Pancreas (tissue), 10 donors: Measurements from ENCODE around the gene RASIP1. TPM values are rescaled to one million over a fixed set of nuclear protein-coding genes. Genes with fewer than 3 reads are reported as not detected.
A peak's percentile ranks its signal among the peaks of the same experiment; 100 is the strongest.
"Not testable (repeated sequence)": the region's sequence is repeated elsewhere in the genome, so short reads cannot be mapped to it uniquely, and the experiment has no call there.

Experiments
- ATAC-seq, 4 donors: fragments of 200-7000 bp; cut with Tn5 transposase; one replicate each; pipeline versions ENCODE4 v1.8.0 to v1.9.1; 2020; ENCODE audit warnings: mild to moderate bottlenecking in 4 of 4, moderate library complexity in 4 of 4
- DNase-seq, 6 donors: peaks; one replicate each; pipeline ENCODE4 v3.0.0-alpha.2; 2020
- FAIRE-seq: peaks from 2 replicates; lab custom pipeline; 2012; peaks lifted over from hg19 to GRCh38; lab: Jason Lieb, UNC
- H3K27ac ChIP-seq, 4 donors: fragments of 200-600 bp; sonication (generic); 1 replicate in 3 of 4; 2 replicates in 1 of 4; pipeline versions ENCODE4 v1.5.0 to v1.8.0; 2020
- H3K27me3 ChIP-seq, 4 donors: fragments of 200-600 bp; one replicate each; pipeline ENCODE4 v1.8.0; 2021
- H3K36me3 ChIP-seq, 3 donors: fragments of 200-600 bp; sonication (generic) in 1 of 3; one replicate each; pipeline versions ENCODE4 v1.5.0 to v1.8.0; 2020 to 2021
- H3K4me1 ChIP-seq, 3 donors: fragments of 200-600 bp; one replicate each; pipeline ENCODE4 v1.8.0; 2021
- H3K4me3 ChIP-seq, 4 donors: fragments of 200-600 bp; sonication (generic) in 2 of 4; one replicate each; pipeline versions ENCODE4 v1.5.0 to v1.8.0; 2020 to 2021
- H3K9me3 ChIP-seq, 4 donors: fragments of 200-600 bp; one replicate each; pipeline ENCODE4 v1.8.0; 2021
- CTCF ChIP-seq, 4 donors: fragments of 200-600 bp; sonication (generic) in 3 of 4; IDR thresholded peaks; one replicate each; pipeline versions ENCODE4 v1.5.0 to v1.8.0; 2021; ENCODE audit warnings: antibody characterized with exemption in 4 of 4
- WGBS, 2 donors: extraction: QIAGEN DNeasy Blood & Tissue Kit; methylation state at CpG; one replicate each; pipeline ENCODE4 v1.1.7; 2013; 5-methylcytosine and 5-hydroxymethylcytosine counted together
- intact Hi-C, 3 donors: fragments of 100-400 bp; cut with DNase I; formaldehyde crosslinking; loops; one replicate each; pipeline versions ENCODE4 v1.11.1 to v1.14.2; 2022
- polyA plus RNA-seq, 2 donors: library from polyadenylated mRNA; stranded (reverse); fragments of 200-250 nt; gene quantifications; one replicate each; pipeline ENCODE4 v1.2.3, GENCODE V29; 2013
- total RNA-seq, 6 donors: library from RNA; stranded (reverse); fragmentation: NEBNext Ultra II Directional in 4 of 6; extraction: Animal tissue kit (Norgen Biotek cat#: 25700) in 4 of 6; gene quantifications; one replicate each; pipeline versions ENCODE4 v1.2.1 to v1.2.4, GENCODE V29; 2021 to 2023
- donor health status: healthy with polysubstance abuse.
- donor health status: DM: no; HTN: no; CAD: no; lungs with moderate emphysema.
- donor health status: DM: no; HTN: no; CAD: no.
- donor health status: control.
- donor health status: control.
- donor health status: Bipolar disorder and iron deficiency.
- donor health status: DM: yes; HTN: yes; CAD: no.
- donor health status: DM: no; HTN: no; CAD: no.
- donor health status: DM: no; HTN: no; CAD: no.
- donor health status: DM: yes; HTN: yes; CAD: no.

Gene RASIP1
- total and polyA plus RNA-seq, 8 donors = 5.3 to 40.9 (median 7.7) TPM

- FAIRE-seq (no peak), ATAC-seq (no peak), DNase-seq (no peak)
- Histone ChIP-seq H3K4me1 (peaks cover 9 to 28% (median 21%) of the 10 kb centered on the region in 3 donors), H3K4me3 (no peak overlapping the region), H3K9me3 (no peaks in the 10 kb centered on the region), H3K27ac (peak overlapping the region in 2 of 4 donors; percentile 63 to 79), H3K36me3 (no peaks in the 10 kb centered on the region), H3K27me3 (no peaks in the 10 kb centered on the region)
- intact Hi-C loops = no loop called here
- no peak for TF ChIP-seq CTCF (IDR thresholded peaks at IDR 0.05)
- WGBS, 2 donors = 80 to 84% methylated on average over 7 of the region's 7 CpGs
Observed at GRCh38 chr19:48770266-48770665, 29.9 kb upstream of the RASIP1 start.

- ATAC-seq = peak in 3 of 4 donors; percentile 17 to 19 (median 18)
- no peak overlapping the region for H3K4me3 ChIP-seq
- DNase-seq = no peak
- no peak for FAIRE-seq
- H3K9me3 ChIP-seq = no peaks in the 10 kb centered on the region
- 39 to 47% methylated on average over 11 of the region's 11 CpGs for WGBS, 2 donors
- no peaks in the 10 kb centered on the region for H3K36me3 ChIP-seq
- no peak for TF ChIP-seq CTCF (IDR thresholded peaks at IDR 0.05)
- peak overlapping the region in 2 of 4 donors; percentile 63 to 79 for H3K27ac ChIP-seq
- no peaks in the 10 kb centered on the region for H3K27me3 ChIP-seq
- intact Hi-C loops = no loop called here
- peaks cover 9 to 28% (median 21%) of the 10 kb centered on the region in 3 donors for H3K4me1 ChIP-seq
Observed at GRCh38 chr19:48768994-48769713, 28.7 kb upstream of the RASIP1 start.

- Histone ChIP-seq H3K4me1 (peaks cover 6 to 25% (median 19%) of the 10 kb centered on the region in 3 donors), H3K27ac (peak overlapping the region in 2 of 4 donors; percentile 63 to 79)
- H3K27me3 ChIP-seq, intact Hi-C loops, DNase-seq, H3K4me3 ChIP-seq, H3K9me3 ChIP-seq, H3K36me3 ChIP-seq, FAIRE-seq: not testable (repeated sequence)
- 32 to 33% methylated on average over 6 of the region's 6 CpGs for whole genome bisulfite sequencing, 2 donors
- ATAC-seq = peak in 1 of 4 donors; percentile 11
Observed at GRCh38 chr19:48768171-48768753, 27.9 kb upstream of the RASIP1 start.

- FAIRE-seq = not testable (repeated sequence)
Observed at GRCh38 chr19:48765816-48766215, 25.4 kb upstream of the RASIP1 start.

GRCh38 chr19:48760504-48761205 lies 20.2 kb upstream of the RASIP1 start:
- intact Hi-C loops = no loop called here
- Histone ChIP-seq H3K27ac (no peak overlapping the region), H3K4me1 (no peaks in the 10 kb centered on the region), H3K27me3 (no peaks in the 10 kb centered on the region), H3K4me3 (no peak overlapping the region), H3K9me3 (no peaks in the 10 kb centered on the region), H3K36me3 (no peaks in the 10 kb centered on the region)
- no peak for TF ChIP-seq CTCF (IDR thresholded peaks at IDR 0.05)
- FAIRE-seq (no peak), ATAC-seq (no peak), DNase-seq (no peak)
- 82 to 85% methylated on average over 16 of the region's 16 CpGs for WGBS, 2 donors

More at GRCh38 chr19:48765816-48766215, 25.4 kb upstream of the RASIP1 start:
- H3K9me3 ChIP-seq, H3K4me3 ChIP-seq, intact Hi-C loops, H3K27me3 ChIP-seq, DNase-seq, H3K27ac ChIP-seq, H3K36me3 ChIP-seq: not testable (repeated sequence)
- peaks cover 0 to 13% (median 11%) of the 10 kb centered on the region in 3 donors for H3K4me1 ChIP-seq
- ATAC-seq = peak in 2 of 4 donors; percentile 3 to 13
- 22 to 29% methylated on average over 5 of the region's 5 CpGs for WGBS, 2 donors
